ENCODE measurements around the gene ANKRD28. TPM values are rescaled to one million over a fixed set of nuclear protein-coding genes. Genes with fewer than 3 reads are reported as not detected.
A peak's percentile ranks its signal among the peaks of the same experiment; 100 is the strongest.

ANKRD28 gene
- total and polyA plus RNA-seq, 9 of the 15 experiments (the other 6 are each of a cell fraction or from before 2014, with no cell fraction given): 11.7 to 66.0 (median 36.7) TPM

DNA sequence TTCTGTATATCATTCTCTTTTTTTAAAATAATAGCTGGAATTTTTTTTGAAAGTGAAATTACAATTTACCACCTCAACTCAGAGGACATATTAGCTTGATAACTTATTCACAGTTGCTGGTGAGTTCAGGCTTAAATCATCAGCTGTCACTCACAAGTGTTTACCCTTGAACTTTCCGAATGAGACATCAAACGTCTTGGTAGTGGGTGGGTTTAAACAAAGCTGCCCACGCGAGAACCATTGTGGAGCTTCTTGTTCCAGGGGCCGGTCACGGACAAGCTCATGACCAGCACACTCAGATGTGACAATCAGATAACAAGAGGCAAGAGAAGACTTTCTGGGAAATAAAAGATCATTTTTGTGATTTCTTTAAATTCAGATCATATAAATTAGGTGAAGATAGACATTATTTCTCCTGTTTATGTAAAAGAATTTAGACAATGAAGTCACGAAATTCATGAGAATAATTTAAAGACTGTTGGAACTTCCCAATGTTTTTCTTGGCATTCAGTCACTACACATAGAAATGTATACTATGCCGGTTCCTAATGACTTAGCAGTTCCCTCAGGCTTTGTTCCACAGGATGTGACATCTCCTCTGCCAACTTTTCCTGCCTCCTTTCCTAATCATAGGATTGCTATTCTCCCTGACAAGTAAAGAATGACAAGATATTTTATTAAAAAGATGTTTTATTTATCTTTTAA is 167.0 kb downstream of the ANKRD28 start (continued):
- TF ChIP-seq, protein P1, sequence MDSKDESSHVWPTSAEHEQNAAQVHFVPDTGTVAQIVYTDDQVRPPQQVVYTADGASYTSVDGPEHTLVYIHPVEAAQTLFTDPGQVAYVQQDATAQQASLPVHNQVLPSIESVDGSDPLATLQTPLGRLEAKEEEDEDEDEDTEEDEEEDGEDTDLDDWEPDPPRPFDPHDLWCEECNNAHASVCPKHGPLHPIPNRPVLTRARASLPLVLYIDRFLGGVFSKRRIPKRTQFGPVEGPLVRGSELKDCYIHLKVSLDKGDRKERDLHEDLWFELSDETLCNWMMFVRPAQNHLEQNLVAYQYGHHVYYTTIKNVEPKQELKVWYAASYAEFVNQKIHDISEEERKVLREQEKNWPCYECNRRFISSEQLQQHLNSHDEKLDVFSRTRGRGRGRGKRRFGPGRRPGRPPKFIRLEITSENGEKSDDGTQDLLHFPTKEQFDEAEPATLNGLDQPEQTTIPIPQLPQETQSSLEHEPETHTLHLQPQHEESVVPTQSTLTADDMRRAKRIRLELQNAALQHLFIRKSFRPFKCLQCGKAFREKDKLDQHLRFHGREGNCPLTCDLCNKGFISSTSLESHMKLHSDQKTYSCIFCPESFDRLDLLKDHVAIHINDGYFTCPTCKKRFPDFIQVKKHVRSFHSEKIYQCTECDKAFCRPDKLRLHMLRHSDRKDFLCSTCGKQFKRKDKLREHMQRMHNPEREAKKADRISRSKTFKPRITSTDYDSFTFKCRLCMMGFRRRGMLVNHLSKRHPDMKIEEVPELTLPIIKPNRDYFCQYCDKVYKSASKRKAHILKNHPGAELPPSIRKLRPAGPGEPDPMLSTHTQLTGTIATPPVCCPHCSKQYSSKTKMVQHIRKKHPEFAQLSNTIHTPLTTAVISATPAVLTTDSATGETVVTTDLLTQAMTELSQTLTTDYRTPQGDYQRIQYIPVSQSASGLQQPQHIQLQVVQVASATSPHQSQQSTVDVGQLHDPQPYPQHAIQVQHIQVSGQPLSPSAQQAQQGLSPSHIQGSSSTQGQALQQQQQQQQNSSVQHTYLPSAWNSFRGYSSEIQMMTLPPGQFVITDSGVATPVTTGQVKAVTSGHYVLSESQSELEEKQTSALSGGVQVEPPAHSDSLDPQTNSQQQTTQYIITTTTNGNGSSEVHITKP (IDR thresholded peaks at IDR 0.05; ENCODE audit: partially characterized antibody): peak; percentile 32
- 0 out of 2 replicates have a peak, but pooled peaks have one; percentile 34 for TF ChIP-seq ZNF592 (IDR thresholded peaks at IDR 0.05)
- peak; percentile 58 for TF ChIP-seq LEF1 (IDR thresholded peaks at IDR 0.05)
- TF ChIP-seq, protein P2, sequence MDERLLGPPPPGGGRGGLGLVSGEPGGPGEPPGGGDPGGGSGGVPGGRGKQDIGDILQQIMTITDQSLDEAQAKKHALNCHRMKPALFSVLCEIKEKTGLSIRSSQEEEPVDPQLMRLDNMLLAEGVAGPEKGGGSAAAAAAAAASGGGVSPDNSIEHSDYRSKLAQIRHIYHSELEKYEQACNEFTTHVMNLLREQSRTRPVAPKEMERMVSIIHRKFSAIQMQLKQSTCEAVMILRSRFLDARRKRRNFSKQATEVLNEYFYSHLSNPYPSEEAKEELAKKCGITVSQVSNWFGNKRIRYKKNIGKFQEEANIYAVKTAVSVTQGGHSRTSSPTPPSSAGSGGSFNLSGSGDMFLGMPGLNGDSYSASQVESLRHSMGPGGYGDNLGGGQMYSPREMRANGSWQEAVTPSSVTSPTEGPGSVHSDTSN (CRISPR knock-in tag; IDR thresholded peaks at IDR 0.05; ENCODE audit: low read depth): 0 out of 2 replicates have a peak, but pooled peaks have one; percentile 29
- TF ChIP-seq, protein P2 (tag; conservative IDR thresholded peaks at IDR 0.05; ENCODE audit: low read depth): peak; percentile 87
- TF ChIP-seq, protein P3, sequence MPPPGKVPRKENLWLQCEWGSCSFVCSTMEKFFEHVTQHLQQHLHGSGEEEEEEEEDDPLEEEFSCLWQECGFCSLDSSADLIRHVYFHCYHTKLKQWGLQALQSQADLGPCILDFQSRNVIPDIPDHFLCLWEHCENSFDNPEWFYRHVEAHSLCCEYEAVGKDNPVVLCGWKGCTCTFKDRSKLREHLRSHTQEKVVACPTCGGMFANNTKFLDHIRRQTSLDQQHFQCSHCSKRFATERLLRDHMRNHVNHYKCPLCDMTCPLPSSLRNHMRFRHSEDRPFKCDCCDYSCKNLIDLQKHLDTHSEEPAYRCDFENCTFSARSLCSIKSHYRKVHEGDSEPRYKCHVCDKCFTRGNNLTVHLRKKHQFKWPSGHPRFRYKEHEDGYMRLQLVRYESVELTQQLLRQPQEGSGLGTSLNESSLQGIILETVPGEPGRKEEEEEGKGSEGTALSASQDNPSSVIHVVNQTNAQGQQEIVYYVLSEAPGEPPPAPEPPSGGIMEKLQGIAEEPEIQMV (tag; conservative IDR thresholded peaks at IDR 0.05; ENCODE audit: low read depth): 0 out of 2 replicates have a peak, but pooled peaks have one; percentile 56
- no peak for TF ChIP-seq ZNF511 (CRISPR knock-in tag; IDR thresholded peaks at IDR 0.05)
- 0 out of 2 replicates have a peak, but pooled peaks have one; percentile 16 for TF ChIP-seq ZNF444 (CRISPR knock-in tag; IDR thresholded peaks at IDR 0.05)
- no peak for TF ChIP-seq CBX8 (IDR thresholded peaks at IDR 0.05; ENCODE audit: borderline replicate concordance, extremely low read depth, low read depth, low read length, poor library complexity, severe bottlenecking)
- TF ChIP-seq GATAD2A (IDR thresholded peaks at IDR 0.05): no peak
- TF ChIP-seq, protein P4, sequence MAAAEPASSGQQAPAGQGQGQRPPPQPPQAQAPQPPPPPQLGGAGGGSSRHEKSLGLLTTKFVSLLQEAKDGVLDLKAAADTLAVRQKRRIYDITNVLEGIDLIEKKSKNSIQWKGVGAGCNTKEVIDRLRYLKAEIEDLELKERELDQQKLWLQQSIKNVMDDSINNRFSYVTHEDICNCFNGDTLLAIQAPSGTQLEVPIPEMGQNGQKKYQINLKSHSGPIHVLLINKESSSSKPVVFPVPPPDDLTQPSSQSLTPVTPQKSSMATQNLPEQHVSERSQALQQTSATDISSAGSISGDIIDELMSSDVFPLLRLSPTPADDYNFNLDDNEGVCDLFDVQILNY (CRISPR knock-in tag; IDR thresholded peaks at IDR 0.05): no peak
- peak; percentile 57; the same call in 1 of the 2 replicates for TF ChIP-seq C11orf30 (IDR thresholded peaks at IDR 0.05; ENCODE audit: low read depth)

All from K562 (cell line).